HG03342 (cell line): Measurements from ENCODE around the gene JPT2.

Experiments
- ATAC-seq: cut with Tn5 transposase; IDR thresholded peaks from one replicate; pipeline ENCODE4 v1.9.1; 2021; ENCODE audit warnings: mild to moderate bottlenecking, moderate library complexity; ENCODE audit not compliant: unreplicated experiment

Gene JPT2

GRCh38 chr16:1677942-1678499 is at the start of gene JPT2:
JPT2 (plus strand) TSS chr16:1678279; CDS start chr16:1678313, 34 bp downstream.
- peak; percentile 86 for ATAC-seq

- no peak for ATAC-seq
Measured at GRCh38 chr16:1630450-1631213, 47.4 kb upstream of the JPT2 start.

- ATAC-seq, result no peak
Measured at GRCh38 chr16:1631230-1631629, 46.8 kb upstream of the JPT2 start.

GRCh38 chr16:1631931-1632637 is 46.0 kb upstream of the JPT2 start:
- ATAC-seq, result no peak

- ATAC-seq, result no peak
Measured at GRCh38 chr16:1632638-1632970, 45.5 kb upstream of the JPT2 start.

GRCh38 chr16:1633310-1633709 is 44.8 kb upstream of the JPT2 start:
- ATAC-seq, result no peak

- ATAC-seq, result no peak
Measured at GRCh38 chr16:1634541-1634940, 43.5 kb upstream of the JPT2 start.

GRCh38 chr16:1635070-1635469 is 43.0 kb upstream of the JPT2 start:
- ATAC-seq, result no peak

GRCh38 chr16:1637526-1637925 is 40.6 kb upstream of the JPT2 start:
- ATAC-seq, result no peak

- no peak for ATAC-seq
Measured at GRCh38 chr16:1638757-1639156, 39.3 kb upstream of the JPT2 start.

- no peak for ATAC-seq
Measured at GRCh38 chr16:1639282-1639681, 38.8 kb upstream of the JPT2 start.

GRCh38 chr16:1639860-1640259 is 38.2 kb upstream of the JPT2 start:
- ATAC-seq, result no peak

GRCh38 chr16:1640261-1640941 is 37.7 kb upstream of the JPT2 start:
- no peak for ATAC-seq

GRCh38 chr16:1641261-1641660 is 36.8 kb upstream of the JPT2 start:
- no peak for ATAC-seq

- ATAC-seq, result no peak
Measured at GRCh38 chr16:1642148-1642547, 35.9 kb upstream of the JPT2 start.

- no peak for ATAC-seq
Measured at GRCh38 chr16:1642753-1643152, 35.3 kb upstream of the JPT2 start.

GRCh38 chr16:1643521-1643920 is 34.6 kb upstream of the JPT2 start:
- ATAC-seq, result no peak

- ATAC-seq, result no peak
Measured at GRCh38 chr16:1645914-1646525, 32.1 kb upstream of the JPT2 start.

GRCh38 chr16:1647856-1648255 is 30.2 kb upstream of the JPT2 start:
- no peak for ATAC-seq

- ATAC-seq, result no peak
Measured at GRCh38 chr16:1650131-1650530, 27.9 kb upstream of the JPT2 start.
